Measurements from ENCODE around the gene GAN. TPM values are rescaled to one million over a fixed set of nuclear protein-coding genes. Genes with fewer than 3 reads are reported as not detected.

The GAN gene
- total and polyA plus RNA-seq, 2 of the 4 experiments (the other 2 are of a cell fraction): 1.1 to 5.7 TPM

GRCh38 chr16:81367821-81368220 is 53.1 kb downstream of the GAN start (continued):
- TF ChIP-seq SMC3 (IDR thresholded peaks at IDR 0.05; ENCODE audit: low read depth, low read length) (no peak), MXI1 (IDR thresholded peaks at IDR 0.05; ENCODE audit: borderline replicate concordance, low read depth, low read length) (no peak), CHD1 (IDR thresholded peaks at IDR 0.05; ENCODE audit: low read depth, low read length) (no peak)

DNA sequence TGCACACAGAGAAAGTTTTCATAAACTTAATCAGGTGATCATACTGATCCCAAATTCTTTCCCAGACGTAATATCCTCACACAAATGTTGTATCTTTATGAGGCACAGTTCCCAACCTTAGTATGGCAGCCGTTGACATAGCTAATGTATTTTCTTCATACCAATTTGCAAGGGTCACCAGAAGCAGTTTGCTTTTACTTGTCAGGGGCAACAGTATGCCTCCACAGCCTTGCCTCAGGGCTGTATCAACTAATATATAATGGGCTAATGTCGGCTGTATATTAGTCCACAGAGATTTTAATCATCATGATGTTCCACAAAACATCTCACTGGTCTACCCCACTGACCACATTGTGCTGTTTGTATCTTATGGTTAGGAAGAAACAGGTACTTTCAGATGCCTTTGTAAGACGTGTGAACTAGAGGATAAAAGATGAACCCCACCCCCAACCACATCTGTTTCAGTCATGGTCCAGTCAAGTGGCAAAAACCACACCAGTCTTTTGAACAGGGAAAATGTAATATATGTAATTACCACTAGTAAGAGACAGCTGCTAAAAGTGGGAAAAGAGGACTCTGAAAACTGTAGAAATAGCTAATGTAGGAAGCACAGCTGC is 55.2 kb downstream of the GAN start:
- no peak for DNase-seq
- Histone ChIP-seq H3K36me3 (ENCODE audit: control insufficient read depth, insufficient read depth, low read length) (peaks cover 13% of the 10 kb centered on the region), H3K14ac (replicated peaks; ENCODE audit: low read depth, low read length) (no peak overlapping the region), H3K18ac (ENCODE audit: low read depth, low read length) (no peak overlapping the region), H2BK20ac (ENCODE audit: low read depth, low read length) (no peak overlapping the region), H3K4me2 (ENCODE audit: low read depth, low read length) (no peak overlapping the region), H2AK9ac (replicated peaks; ENCODE audit: low read depth, low read length, poor library complexity) (no peak overlapping the region), H3K9me3 (ENCODE audit: control insufficient read depth, insufficient read depth, low read length) (no peaks in the 10 kb centered on the region), H4K8ac (ENCODE audit: low read depth in 2 of 2, low read length in 2 of 2) (no peak overlapping the region), H2AK5ac (ENCODE audit: low read depth, low read length) (no peak overlapping the region), H2BK15ac (ENCODE audit: low read depth, low read length) (no peak overlapping the region), H2AFZ (replicated peaks; ENCODE audit: low read length, poor library complexity) (no peak overlapping the region), H3K27me3 (ENCODE audit: control insufficient read depth, insufficient read depth, low read length) (no peaks in the 10 kb centered on the region), H3K9ac (ENCODE audit: low read depth, low read length) (no peak overlapping the region), H3K23ac (ENCODE audit: low read depth, low read length) (no peak overlapping the region), H3K79me1 (ENCODE audit: low read depth in 1 of 2, low read length in 2 of 2) (no peaks in the 10 kb centered on the region), H3K4me3 (ENCODE audit: insufficient read depth, low read depth, low read length) (no peak overlapping the region), H2BK5ac (ENCODE audit: low read depth, low read length, poor library complexity, severe bottlenecking) (no peak overlapping the region), H4K20me1 (ENCODE audit: insufficient read depth, low read length) (no peaks in the 10 kb centered on the region), H3K56ac (ENCODE audit: extremely low read depth, insufficient read depth, low read length) (no peak overlapping the region), H3K27ac (ENCODE audit: insufficient read depth, low read length) (no peak overlapping the region), H3K9me1 (ENCODE audit: insufficient read depth, low read length) (no peaks in the 10 kb centered on the region), H4K91ac (ENCODE audit: insufficient read depth, low read depth, low read length) (no peak overlapping the region), H3K4me1 (ENCODE audit: control insufficient read depth, insufficient read depth, low read length) (no peaks in the 10 kb centered on the region), H2BK120ac (ENCODE audit: low read depth, low read length) (no peak overlapping the region), H4K5ac (ENCODE audit: low read depth, low read length) (no peak overlapping the region), H3K4ac (ENCODE audit: low read depth, low read length) (no peak overlapping the region)
- ChIA-PET CTCF (interaction anchor here (0.8 kb wide), 1 partner anchor 11 kb away, joined by 5 read pairs; no protein-coding TSS in a partner anchor), POLR2A (ENCODE audit: unreplicated experiment) (no interaction called here)
- BruUV-seq (replicated peaks): no TSS peak
- dilution Hi-C loops (cut with HindIII; ENCODE audit: low sequenced_read_pairs, unreplicated experiment): no loop called here
- in situ Hi-C loops (cut with MboI; ENCODE audit: low sequenced_read_pairs): loop anchor here (5.0 to 10.0 kb wide), 2 partner anchors 362 to 505 kb away; no protein-coding TSS in a partner anchor
- no CpG with 5 or more reads among the region's 4 CpGs for WGBS, 2 experiments (ENCODE audit: extremely low coverage in 2 of 2, insufficient read length in 1 of 2)
- no peak for ATAC-seq (ENCODE audit: low read depth)
- TF ChIP-seq SMC3 (IDR thresholded peaks at IDR 0.05; ENCODE audit: low read depth, low read length): no peak
- no peak for TF ChIP-seq MAZ (IDR thresholded peaks at IDR 0.05; ENCODE audit: borderline replicate concordance, low read depth, low read length)
- TF ChIP-seq CEBPB (IDR thresholded peaks at IDR 0.05; ENCODE audit: low read depth, low read length): no peak
- intact Hi-C loops (cut with micrococcal nuclease): loop anchor here (5.0 kb wide), 1 partner anchor 517 kb away; no protein-coding TSS in a partner anchor

Measured in IMR-90 (cell line).